NCI-H146 treated with DMSO at 0.1 percent for 48 hours (cell line): ENCODE measurements around the gene PRXL2C.
"Not testable (repeated sequence)": the region's sequence is repeated elsewhere in the genome, so short reads cannot be mapped to it uniquely, and the experiment has no call there.

ENCODE experiments used
- DNase-seq: peaks from one replicate; lab custom pipeline; 2025; ENCODE audit not compliant: unreplicated experiment; lab: John Stamatoyannopoulos, UW

Gene PRXL2C

DNA sequence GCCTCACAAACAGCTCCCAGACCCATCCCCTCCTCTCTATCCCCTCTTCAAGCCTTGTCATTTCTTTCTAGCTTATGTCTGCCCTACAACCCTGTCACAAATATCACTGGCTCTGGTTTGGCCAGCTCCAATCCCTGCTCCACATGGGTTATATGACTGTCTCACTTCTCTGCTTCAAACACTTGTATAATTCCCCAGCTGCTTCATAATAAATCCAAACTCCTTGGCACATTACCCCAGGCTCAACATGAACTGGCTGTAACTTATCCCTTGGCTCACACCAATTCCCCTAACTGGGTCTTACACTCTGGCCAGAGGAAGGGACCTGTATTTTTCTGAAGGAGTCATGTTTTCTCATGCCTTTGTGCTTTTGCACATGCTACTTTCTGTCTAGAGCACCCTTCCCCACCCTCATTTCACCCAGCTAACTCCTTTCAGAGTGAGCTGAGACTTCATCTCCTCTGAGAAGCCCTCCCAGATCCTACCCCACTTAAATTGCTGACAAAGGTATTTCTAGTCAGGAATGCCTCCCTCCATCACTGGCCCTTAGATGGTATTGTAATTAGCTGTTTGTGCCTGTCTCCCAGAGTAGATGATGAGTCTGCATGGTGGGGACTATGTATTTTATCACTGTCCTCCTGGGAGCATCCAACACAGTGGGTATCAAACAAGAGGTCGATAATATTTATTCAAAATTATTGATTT is 5.3 kb downstream of the PRXL2C start:
- DNase-seq = no peak

DNA sequence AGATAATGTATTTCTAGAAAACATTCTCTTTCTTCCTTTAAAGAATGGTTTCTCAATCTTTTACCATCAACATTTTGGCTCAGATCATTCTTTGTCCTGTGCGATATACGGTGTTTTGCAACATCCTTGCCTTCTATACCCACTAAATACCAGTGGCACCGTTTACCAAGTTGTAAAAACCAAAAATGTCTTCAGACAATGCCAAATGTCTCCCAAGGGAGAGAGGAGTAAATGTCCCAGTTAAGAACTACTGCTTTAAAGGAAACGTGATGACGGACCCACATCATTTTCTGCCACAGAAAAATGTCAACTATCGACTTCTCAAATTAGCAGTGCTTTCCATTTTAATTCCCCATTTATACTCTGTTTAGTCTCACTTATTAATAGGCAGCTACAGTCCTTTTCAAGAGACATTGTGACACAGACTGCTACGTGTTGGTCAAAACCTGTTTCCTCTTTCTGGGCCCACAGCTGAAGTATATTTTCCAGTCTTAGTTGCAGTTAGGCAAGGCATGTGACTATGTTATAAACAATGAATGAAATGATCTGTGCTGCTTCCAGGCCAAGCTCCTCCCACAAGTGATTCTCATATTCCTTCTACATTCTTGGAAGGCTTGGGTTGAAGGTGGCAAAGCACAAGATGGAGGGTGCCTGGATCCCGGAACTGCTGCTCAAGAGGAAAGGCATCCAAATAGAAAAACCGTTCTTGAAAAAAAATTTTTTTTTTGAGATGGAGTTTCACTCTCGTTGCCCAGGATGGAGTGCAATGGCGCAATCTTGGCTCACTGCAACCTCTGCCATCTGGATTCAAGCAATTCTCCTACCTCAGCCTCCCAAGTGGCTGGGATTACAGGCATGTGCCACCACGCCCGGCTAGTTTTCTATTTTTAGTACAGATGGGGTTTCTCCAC is 8.8 kb downstream of the PRXL2C start:
- no peak for DNase-seq

- peak; percentile 81 for DNase-seq
Observed at GRCh38 chr9:96644137-96644536, 11.0 kb downstream of the PRXL2C start.

- DNase-seq = no peak
Observed at GRCh38 chr9:96641514-96641913, 13.6 kb downstream of the PRXL2C start.

DNA sequence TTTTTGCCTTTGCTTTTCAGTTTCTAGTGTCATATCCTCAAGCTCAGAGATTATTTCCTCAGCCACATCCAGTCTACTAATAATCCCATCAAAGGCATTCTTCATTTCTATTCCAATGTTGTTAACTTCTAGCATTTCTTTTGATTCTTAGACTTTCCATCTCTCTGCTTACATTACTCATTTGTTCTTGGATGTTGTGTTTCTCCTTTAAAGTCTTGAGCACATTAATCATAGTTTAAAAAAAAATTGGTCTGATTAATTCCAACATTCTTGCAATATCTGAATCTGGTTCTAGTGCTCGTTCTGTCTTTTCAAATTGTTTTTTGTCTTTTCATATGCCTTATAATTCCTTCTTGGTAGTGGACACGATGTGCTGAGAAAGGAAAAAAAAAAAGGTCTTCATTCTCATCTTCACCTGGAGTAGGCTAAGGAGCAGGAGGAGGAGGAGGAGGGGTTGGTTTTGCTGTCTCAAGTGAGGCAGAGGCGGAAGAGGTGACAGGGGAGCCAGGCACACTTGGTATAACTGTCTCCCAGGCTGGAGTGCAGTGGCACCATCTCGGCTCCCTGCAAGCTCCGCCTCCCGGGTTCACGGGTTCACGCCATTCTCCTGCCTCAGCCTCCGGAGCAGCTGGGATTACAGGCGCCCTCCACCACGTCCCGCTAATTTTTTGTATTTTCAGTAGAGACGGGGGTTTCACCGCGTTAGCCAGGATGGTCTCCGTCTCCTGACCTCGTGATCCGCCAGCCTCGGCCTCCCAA is 16.3 kb downstream of the PRXL2C start:
- no peak for DNase-seq

- no peak for DNase-seq
Observed at GRCh38 chr9:96636368-96636767, 18.7 kb downstream of the PRXL2C start.

- DNase-seq = not testable (repeated sequence)
Observed at GRCh38 chr9:96633579-96633978, 21.5 kb downstream of the PRXL2C start.

DNA sequence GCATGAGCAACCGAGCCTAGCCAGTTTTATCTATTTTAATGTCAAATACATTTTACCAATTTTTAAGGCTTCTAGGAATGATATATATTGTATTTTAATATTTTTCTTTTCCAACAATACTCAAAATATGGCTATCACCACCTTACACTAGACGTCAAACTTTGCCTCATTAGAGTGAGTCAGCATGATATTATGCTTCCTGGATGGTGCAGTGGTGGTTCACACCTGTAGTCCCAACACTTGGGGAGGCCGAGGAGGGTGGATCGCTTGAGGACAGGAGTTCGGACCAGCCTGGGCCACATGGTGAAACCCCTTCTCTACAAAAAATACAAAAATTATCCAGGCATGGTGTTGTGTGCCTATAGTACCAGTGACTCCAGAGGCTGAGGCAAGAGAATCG is 28.2 kb downstream of the PRXL2C start:
- DNase-seq = no peak

DNA sequence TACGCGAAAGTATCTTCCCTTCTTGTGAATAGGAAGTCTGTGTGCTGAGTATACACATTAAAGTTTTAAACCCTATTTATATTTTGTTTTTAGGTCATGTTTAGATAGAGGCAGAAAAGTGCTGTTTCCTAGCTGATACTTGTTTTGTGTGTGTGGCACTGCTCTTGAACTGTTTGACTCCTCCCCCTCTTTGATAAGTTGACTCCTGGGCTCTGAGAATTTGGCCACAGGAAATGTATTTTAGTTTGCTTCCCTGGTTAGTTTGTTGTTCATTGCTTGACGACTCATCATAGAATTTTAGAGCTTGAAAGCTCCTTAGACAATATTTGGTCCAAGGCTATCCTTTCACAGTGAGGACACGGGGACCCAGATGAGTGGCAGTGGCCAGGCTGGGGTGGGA is 33.5 kb downstream of the PRXL2C start:
- DNase-seq = no peak

DNA sequence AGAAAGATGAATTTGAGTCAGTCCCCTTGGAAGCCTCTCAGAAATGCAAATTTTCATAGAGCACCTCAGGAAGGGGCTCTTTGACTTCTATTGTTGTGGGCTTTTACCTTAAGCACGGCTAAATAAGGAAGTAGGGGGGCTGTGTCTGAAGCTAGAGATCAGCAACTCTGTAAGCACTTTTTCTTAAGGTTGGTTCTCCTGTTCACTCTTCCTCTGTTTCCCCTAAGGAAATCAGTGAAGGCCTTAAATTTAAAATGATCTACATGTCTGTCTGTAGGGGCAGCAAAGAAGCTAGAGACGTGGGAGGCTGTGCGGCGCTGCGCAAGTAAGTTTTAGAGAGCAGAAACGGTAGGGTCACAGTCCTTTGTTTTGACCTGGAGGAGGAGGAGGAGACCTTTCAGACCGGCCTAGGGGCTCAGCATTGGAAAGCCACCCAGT is 34.3 kb downstream of the PRXL2C start:
- no peak for DNase-seq

DNA sequence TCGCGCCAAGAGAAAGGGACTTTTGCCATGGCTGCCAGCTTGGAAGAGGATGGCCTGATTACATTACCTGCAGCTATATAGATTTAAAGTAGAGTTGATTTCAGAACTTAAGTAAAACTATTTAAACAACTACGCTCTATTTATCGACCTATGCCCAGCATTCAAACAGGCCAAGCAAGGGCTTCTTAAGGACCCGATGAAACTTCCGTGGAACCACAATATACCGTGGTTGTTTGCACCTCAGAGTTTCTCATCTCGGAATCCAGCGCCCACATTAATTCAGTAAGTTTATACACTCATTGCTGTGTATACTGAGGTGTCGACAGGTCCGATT is 35.0 kb downstream of the PRXL2C start:
- no peak for DNase-seq

DNA sequence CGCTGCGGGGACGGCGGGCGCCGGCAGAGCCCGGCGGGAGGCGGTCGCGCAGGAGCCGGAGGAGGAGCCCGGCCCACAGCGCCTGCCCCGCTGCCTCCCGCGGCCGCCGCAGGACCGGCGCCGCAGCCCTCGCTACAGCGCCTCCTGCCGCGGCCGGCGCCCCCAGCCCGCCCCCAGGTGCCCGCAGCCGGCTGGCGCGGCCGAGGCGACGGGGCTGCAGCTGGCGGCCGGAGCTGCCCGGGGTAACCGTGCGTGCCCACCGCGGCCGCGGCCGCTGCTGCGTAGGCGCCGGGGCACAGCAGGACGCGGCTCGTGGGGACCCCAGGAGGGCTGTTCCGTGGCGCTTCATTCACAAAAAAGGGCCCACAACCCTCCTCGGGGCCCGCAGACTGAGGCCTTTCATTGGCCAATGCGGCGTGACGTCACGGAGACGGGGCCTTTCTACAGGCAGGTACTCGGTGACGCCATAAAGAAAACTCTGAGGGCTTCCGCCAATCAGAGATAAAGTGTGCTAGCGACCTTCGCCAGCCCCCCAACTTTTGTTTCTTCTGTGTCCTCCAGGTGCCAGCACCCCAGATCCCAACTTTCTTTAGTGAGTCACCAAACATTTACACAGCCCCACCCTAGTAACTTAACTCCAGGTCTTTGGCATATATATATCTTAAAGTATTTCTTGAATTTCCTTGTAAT is 35.5 kb downstream of the PRXL2C start, which contains the start of gene CDC14B:
TSS of gene CDC14B (minus strand) at position 353 of the 690 bp plus-strand sequence. CDS start 465 bp downstream, outside the sequence.
- peak; percentile 39 for DNase-seq

DNA sequence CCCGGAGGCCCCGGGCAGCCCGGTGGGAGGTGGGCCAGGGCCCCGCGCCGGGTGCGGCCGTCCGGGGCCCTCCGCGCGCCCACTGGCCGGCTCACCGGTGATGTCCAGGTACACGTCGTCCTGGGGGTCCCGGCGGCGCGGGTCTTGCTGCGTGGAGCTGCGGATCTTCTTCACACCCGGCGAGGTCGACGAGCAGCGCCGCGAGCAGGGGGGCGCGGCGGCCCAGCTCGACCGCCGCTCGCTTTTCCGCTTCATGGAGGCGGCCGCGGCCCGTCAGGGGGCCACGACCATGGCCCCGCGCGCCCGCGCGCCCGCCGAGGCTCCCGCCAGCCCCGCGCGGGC is 36.0 kb downstream of the PRXL2C start:
- DNase-seq = no peak

DNA sequence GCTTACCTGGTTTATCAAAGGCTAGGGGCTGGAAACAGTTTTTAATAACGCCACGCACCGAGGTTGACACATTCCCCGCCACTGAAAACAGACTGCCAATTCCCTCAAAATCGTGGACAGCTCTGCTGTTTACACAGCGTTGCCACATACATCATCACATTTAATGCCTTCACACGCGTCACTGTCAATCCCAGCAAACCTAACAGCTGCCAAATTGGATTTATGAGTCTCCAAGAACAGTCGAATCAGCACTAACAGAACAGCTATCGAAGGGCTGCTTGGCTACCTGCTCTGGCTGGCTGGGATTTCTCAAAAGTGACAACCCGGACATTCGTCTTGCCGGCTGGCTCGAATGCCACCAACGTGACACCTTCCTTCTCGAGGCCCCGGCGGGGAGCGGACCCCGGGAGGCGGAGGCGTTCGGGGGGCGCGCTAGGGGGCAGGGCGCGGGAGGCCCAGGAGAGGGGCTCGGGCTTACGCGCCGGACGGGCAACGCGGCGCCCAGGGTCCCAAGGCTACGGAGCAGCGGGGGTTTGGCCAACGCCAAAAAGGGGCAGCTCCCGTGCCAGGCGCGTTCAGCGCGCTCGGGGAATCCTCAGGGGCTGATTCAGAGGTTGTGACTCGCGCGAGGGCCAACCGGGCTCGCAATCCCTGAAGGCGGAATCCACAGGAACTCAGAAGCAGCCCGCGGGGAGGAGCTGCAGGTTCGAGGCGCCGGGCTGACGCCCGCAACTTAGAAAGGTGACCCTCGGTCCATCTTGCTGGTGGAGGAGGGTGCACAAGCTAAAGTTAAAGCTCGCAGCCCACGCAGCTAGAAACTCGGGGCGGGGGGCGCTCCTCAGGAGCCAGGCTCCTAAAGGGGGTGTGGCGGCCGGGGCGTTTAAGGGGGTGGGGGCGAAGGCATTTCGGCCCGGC is 36.7 kb downstream of the PRXL2C start:
- peak; percentile 0 for DNase-seq

GRCh38 chr9:96617439-96618185 is 37.5 kb downstream of the PRXL2C start:
- no peak for DNase-seq

GRCh38 chr9:96616817-96617438 is 38.2 kb downstream of the PRXL2C start:
- DNase-seq = no peak

DNA sequence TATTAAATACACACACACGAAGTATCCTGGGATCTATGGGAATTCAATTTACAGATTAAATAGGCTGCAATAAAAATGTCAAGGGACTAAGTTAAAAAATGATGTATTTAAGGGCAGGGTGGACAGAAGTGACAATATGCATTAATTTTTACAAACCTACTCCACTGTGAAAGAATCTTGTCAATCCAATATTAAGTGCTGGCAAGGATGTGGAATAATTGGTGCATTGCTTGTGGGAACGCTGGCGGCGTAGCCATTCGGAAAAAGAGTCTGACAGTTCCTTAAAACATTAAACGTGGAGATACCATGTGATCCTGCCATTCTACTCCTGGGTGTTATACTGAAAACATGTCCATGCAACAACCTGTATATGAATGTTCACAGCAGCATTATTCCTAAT is 39.7 kb downstream of the PRXL2C start:
- DNase-seq = no peak

GRCh38 chr9:96614664-96615063 is 40.5 kb downstream of the PRXL2C start:
- DNase-seq = not testable (repeated sequence)
